GM19397 (cell line): Measurements from ENCODE around the gene ELMO1.

Experiments
- ATAC-seq: cut with Tn5 transposase; IDR thresholded peaks from one replicate; pipeline ENCODE4 v1.9.1; 2021; ENCODE audit warnings: mild to moderate bottlenecking, moderate library complexity; ENCODE audit not compliant: unreplicated experiment

Gene ELMO1

GRCh38 chr7:36821617-36822016, 627.0 kb downstream of the ELMO1 start:
- no peak for ATAC-seq

GRCh38 chr7:36820527-36821170, 628.0 kb downstream of the ELMO1 start:
- ATAC-seq, result no peak

GRCh38 chr7:36819639-36820038, 629.0 kb downstream of the ELMO1 start:
- no peak for ATAC-seq

- ATAC-seq, result no peak
These were observed 634.4 kb downstream of the ELMO1 start for GRCh38 chr7:36814311-36814710.

- no peak for ATAC-seq
These were observed 636.9 kb downstream of the ELMO1 start for GRCh38 chr7:36811807-36812206.

- ATAC-seq, result no peak
These were observed 638.2 kb downstream of the ELMO1 start for GRCh38 chr7:36810489-36810888.

- ATAC-seq, result no peak
These were observed 638.6 kb downstream of the ELMO1 start for GRCh38 chr7:36810032-36810431.

DNA sequence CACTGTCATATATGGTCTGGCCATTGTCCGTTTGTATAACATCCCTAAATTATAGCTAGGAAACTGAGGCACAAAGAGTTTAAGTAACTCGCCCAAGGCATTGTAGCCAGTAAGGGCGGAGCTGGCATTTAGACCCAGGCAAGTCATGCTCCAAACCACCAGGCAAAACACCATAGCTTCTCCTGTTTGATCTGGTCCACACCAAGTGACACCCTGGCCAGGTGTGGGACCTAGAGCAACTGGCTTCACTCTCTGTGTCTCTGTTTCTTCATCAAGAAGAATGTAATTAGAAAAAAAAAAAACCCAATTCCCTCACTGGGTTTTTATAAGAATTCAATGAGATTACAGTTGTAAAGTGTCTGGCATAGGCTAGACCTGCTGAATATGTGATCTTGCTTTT, 639.2 kb downstream of the ELMO1 start:
- no peak for ATAC-seq

DNA sequence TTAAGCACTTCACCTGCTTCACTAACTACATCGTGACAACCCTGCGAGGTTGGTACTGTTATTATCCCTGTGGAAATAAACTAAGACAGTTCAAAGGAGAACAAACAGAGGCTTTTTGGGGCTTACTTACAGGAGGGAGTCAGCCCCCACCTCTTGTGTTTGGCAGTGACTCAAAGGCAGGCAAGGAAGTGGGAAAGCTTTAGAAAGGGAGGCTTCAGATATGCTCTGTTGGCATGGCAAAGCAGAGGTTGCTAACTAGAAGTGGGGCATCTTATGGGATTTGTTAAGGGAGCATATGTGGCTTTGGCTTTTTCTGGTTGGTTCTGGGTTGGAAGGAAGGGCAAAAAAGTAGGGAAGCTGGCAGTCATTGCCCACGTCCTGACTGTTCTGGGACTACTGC, 639.6 kb downstream of the ELMO1 start:
- no peak for ATAC-seq

DNA sequence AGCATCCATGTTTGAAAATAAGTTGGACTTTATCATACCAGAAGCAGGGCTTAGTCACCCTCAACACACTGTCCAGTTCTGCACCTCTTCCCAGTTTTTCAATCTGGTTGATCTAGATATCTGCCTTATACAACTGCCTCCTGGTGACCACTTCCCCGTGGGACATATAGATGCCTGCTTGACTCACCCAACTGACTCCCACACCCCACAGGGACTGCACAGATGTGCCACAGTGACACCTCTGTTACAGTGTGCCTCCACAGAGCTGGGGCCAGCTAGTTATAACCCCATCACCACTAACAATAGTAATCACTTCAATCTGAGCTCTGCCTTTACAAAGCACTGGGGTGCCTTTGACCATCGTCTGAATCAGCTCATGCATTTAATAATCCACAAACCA, 641.8 kb downstream of the ELMO1 start:
- ATAC-seq, result no peak
